Measurements from ENCODE around the gene TNPO3.
A peak's percentile ranks its signal among the peaks of the same experiment; 100 is the strongest.

Gene TNPO3

GRCh38 chr7:128937647-128938543 is 117.0 kb downstream of the TNPO3 start, which contains the start of gene IRF5:
Gene IRF5 (plus strand): TSS chr7:128937927. CDS start chr7:128942082, 4,155 bp downstream.
- peak; percentile 85 for DNase-seq

- DNase-seq, result no peak
Measured at GRCh38 chr7:128937271-128937646, 117.7 kb downstream of the TNPO3 start.

- DNase-seq, result no peak
Measured at GRCh38 chr7:128936798-128937197, 118.1 kb downstream of the TNPO3 start.

- DNase-seq, result no peak
Measured at GRCh38 chr7:128935342-128935730, 119.6 kb downstream of the TNPO3 start.

GRCh38 chr7:128934361-128935341 is 120.3 kb downstream of the TNPO3 start:
- DNase-seq, result no peak

- DNase-seq, result no peak
Measured at GRCh38 chr7:128933180-128933891, 121.6 kb downstream of the TNPO3 start.

- DNase-seq, result no peak
Measured at GRCh38 chr7:128932862-128933179, 122.1 kb downstream of the TNPO3 start.

- no peak for DNase-seq
Measured at GRCh38 chr7:128931965-128932861, 122.7 kb downstream of the TNPO3 start.

- DNase-seq, result no peak
Measured at GRCh38 chr7:128931190-128931798, 123.6 kb downstream of the TNPO3 start.

- DNase-seq, result no peak
Measured at GRCh38 chr7:128928882-128929788, 125.8 kb downstream of the TNPO3 start.

- DNase-seq, result no peak
Measured at GRCh38 chr7:128928159-128928813, 126.6 kb downstream of the TNPO3 start.

GRCh38 chr7:128924707-128925588 is 130.0 kb downstream of the TNPO3 start:
- DNase-seq, result no peak

- DNase-seq, result no peak
Measured at GRCh38 chr7:128923411-128923800, 131.5 kb downstream of the TNPO3 start.

GRCh38 chr7:128922496-128923410 is 132.2 kb downstream of the TNPO3 start:
- peak; percentile 40 for DNase-seq

- DNase-seq, result no peak
Measured at GRCh38 chr7:128921866-128922440, 133.0 kb downstream of the TNPO3 start.

- peak; percentile 16 for DNase-seq
Measured at GRCh38 chr7:128920913-128921582, 133.9 kb downstream of the TNPO3 start.
